ENCODE measurements around the gene GLIPR1L2.

DNA sequence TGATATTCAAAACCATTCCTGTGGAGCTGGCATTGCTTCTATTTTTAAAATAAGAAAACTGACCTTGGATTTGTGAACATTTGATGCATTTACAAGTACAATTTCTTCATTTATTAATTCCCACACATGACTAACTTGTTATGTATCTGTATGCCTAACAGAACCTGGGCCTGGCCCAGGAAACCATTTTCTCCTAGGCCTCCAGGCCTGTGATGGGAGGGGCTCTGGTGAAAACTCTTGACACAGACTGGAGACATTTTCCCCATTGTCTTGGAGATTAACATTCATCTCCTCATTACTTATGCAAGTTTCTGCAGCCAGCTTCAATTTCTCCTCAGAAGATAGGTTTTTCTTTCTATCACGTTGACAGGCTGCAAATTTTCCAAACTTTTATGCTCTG is 42.0 kb downstream of the GLIPR1L2 start:
- TF ChIP-seq, protein P1, sequence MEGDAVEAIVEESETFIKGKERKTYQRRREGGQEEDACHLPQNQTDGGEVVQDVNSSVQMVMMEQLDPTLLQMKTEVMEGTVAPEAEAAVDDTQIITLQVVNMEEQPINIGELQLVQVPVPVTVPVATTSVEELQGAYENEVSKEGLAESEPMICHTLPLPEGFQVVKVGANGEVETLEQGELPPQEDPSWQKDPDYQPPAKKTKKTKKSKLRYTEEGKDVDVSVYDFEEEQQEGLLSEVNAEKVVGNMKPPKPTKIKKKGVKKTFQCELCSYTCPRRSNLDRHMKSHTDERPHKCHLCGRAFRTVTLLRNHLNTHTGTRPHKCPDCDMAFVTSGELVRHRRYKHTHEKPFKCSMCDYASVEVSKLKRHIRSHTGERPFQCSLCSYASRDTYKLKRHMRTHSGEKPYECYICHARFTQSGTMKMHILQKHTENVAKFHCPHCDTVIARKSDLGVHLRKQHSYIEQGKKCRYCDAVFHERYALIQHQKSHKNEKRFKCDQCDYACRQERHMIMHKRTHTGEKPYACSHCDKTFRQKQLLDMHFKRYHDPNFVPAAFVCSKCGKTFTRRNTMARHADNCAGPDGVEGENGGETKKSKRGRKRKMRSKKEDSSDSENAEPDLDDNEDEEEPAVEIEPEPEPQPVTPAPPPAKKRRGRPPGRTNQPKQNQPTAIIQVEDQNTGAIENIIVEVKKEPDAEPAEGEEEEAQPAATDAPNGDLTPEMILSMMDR (IDR thresholded peaks at IDR 0.05), result no peak
- TF ChIP-seq POLR2A (IDR thresholded peaks at IDR 0.05), result no peak

All from esophagus squamous epithelium (tissue), 4 donors.